Left ventricle myocardium inferior (tissue), 1 donor: Measurements from ENCODE around the gene CPSF3. TPM values are rescaled to one million over a fixed set of nuclear protein-coding genes. Genes with fewer than 3 reads are reported as not detected.

Source experiments
- DNase-seq: peaks from one replicate; pipeline ENCODE4 v3.0.0-alpha.2; 2020
- H3K27ac ChIP-seq: fragments of 200-600 bp; replicated peaks from 2 replicates; pipeline ENCODE4 v1.8.0; 2021
- H3K27me3 ChIP-seq: fragments of 200-600 bp; 2 replicates; pipeline ENCODE4 v1.8.0; 2021; ENCODE audit warnings: low read depth
- H3K36me3 ChIP-seq: fragments of 200-600 bp; 2 replicates; pipeline ENCODE4 v1.8.0; 2021
- H3K4me1 ChIP-seq: fragments of 200-600 bp; 2 replicates; pipeline ENCODE4 v1.8.0; 2021
- H3K4me3 ChIP-seq: fragments of 200-600 bp; 2 replicates; pipeline ENCODE4 v1.8.0; 2021; ENCODE audit warnings: mild to moderate bottlenecking, moderate library complexity
- H3K9me3 ChIP-seq: fragments of 200-600 bp; replicated peaks from 2 replicates; pipeline ENCODE4 v1.8.0; 2021
- intact Hi-C: fragments of 100-400 bp; cut with micrococcal nuclease; formaldehyde crosslinking; loops from one replicate; pipeline ENCODE4 v1.11.0; 2022
- total RNA-seq: library from RNA; stranded (reverse); fragmentation: NEBNext Ultra II Directional; extraction: Animal tissue kit (Norgen Biotek cat#: 25700); gene quantifications from one replicate; pipeline ENCODE4 v1.2.1, GENCODE V29; 2021
- TF ChIP-seq, protein P1 (sequence below): fragments of 200-600 bp; IDR thresholded peaks from 2 replicates; pipeline ENCODE4 v1.8.0; 2021; ENCODE audit warnings: antibody characterized with exemption, mild to moderate bottlenecking, borderline replicate concordance
- donor health status: DM: no; HTN: yes; CAD: no; lungs with severe emphysema.

CPSF3 gene
- total RNA-seq, 1 donor from 2014 or later, result 15.6 TPM

DNA sequence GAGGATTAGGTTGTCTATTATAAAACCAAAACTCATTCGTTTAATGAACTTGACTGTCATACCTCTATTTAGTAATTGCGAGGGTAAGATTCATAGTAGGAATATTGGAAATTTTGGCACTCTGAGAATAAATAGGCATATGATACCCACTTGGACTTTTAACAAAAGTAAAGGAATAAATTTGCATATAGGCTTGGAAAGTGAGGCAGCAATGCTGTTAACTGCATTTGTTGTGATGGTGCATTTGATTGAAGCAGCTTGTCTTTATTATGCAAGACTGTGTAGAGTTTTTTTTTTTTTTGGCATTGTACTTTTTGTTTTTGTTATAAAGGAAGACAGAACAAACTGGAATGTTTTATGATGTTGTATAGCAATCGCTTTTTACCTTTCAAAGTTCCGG is 19.0 kb upstream of the CPSF3 start:
- H3K4me1 ChIP-seq, result peaks cover 21% of the 10 kb centered on the region
- H3K27me3 ChIP-seq, result no peaks in the 10 kb centered on the region
- TF ChIP-seq, protein P1, sequence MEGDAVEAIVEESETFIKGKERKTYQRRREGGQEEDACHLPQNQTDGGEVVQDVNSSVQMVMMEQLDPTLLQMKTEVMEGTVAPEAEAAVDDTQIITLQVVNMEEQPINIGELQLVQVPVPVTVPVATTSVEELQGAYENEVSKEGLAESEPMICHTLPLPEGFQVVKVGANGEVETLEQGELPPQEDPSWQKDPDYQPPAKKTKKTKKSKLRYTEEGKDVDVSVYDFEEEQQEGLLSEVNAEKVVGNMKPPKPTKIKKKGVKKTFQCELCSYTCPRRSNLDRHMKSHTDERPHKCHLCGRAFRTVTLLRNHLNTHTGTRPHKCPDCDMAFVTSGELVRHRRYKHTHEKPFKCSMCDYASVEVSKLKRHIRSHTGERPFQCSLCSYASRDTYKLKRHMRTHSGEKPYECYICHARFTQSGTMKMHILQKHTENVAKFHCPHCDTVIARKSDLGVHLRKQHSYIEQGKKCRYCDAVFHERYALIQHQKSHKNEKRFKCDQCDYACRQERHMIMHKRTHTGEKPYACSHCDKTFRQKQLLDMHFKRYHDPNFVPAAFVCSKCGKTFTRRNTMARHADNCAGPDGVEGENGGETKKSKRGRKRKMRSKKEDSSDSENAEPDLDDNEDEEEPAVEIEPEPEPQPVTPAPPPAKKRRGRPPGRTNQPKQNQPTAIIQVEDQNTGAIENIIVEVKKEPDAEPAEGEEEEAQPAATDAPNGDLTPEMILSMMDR, result no peak
- intact Hi-C loops, result no loop called here
- H3K27ac ChIP-seq, result no peak overlapping the region
- no peak overlapping the region for H3K4me3 ChIP-seq
- H3K9me3 ChIP-seq, result no peaks in the 10 kb centered on the region
- no peak for DNase-seq
- peaks cover 46% of the 10 kb centered on the region for H3K36me3 ChIP-seq

DNA sequence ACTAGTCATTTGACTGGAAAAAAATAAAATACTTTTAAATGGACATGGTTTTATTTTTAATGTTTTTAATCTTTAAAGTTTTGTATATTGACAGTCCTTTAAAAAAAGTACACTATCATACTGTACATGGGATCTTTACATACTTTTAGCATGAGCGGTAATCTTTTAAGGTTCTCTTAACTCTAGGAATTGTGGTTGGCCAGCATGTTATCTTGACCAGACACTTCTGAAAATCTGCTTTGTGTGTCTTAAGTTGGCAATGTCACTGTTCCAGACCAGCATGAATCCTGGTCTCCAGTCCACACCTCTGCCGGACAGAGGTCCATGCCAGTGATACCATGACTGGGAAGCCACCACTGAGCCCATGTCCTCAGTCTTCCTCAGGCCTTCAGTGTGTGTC is 17.8 kb upstream of the CPSF3 start:
- TF ChIP-seq, protein P1, result no peak
- H3K9me3 ChIP-seq, result no peaks in the 10 kb centered on the region
- intact Hi-C loops, result no loop called here
- peaks cover 55% of the 10 kb centered on the region for H3K36me3 ChIP-seq
- peaks cover 19% of the 10 kb centered on the region for H3K4me1 ChIP-seq
- no peaks in the 10 kb centered on the region for H3K27me3 ChIP-seq
- DNase-seq, result no peak
- no peak overlapping the region for H3K27ac ChIP-seq
- no peak overlapping the region for H3K4me3 ChIP-seq

DNA sequence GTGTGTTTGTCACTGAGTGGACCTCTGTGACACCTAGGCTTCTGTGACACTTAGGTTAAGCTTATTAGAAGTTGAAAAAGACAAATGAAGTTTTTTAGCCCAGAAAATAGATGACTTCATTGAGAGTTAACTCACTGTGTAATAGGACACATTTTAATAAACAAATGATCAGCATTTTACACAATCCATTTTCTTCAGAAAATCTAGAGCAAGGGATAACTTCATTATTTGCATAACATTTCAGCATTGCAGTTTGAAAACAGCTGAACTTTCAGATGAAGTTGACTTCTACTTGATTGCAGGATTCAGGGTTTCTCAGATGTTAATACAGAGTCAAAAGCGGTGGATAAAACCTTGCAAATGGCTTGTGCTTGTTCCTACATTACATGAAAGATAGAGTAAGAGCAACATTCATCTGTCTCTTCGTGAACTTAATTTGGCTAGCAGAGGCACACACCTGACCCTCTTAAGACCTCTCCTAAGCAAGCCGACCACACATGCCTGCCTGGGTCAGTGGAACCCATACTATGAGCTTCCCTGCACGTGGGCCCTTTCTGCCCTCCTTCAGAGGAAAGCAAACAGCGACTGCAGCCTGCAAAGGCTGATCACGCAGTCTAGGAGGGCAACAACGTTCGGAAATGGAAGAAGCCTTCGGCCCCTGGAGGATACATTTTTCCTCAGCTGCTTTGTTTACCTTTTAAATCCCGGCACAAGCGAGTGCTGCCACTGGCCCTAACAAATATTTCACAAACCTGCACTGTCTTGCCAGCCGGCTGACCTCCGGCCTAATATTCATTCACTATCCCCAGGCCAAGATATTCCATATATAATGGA is 16.7 kb upstream of the CPSF3 start:
- H3K27me3 ChIP-seq, result no peaks in the 10 kb centered on the region
- H3K36me3 ChIP-seq, result peaks cover 57% of the 10 kb centered on the region
- no peak for DNase-seq
- no peak overlapping the region for H3K4me3 ChIP-seq
- no peak overlapping the region for H3K27ac ChIP-seq
- intact Hi-C loops, result no loop called here
- TF ChIP-seq, protein P1, result no peak
- no peaks in the 10 kb centered on the region for H3K9me3 ChIP-seq
- H3K4me1 ChIP-seq, result peaks cover 19% of the 10 kb centered on the region

DNA sequence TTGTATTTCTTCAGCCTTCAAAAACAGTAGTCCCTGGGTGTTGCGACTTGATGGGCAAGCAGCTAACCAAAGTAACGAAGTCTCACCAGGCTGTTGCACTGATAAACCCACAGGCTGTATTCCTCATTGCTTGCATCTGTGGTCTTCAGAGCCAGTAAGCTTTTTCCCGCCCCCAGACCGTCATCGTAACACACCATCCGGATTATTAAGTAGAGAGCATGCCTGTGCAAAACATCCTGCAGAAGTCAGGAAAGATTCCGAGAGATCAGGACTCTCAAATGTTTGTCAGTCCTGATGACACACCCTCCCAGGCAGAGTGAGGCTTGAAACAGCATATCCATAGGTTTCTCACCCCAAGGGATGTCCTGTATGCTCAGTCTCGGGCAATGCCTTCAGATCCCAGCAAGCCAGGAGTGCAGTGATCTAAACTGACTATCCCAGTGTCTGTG is 16.1 kb upstream of the CPSF3 start:
- H3K27me3 ChIP-seq, result no peaks in the 10 kb centered on the region
- H3K9me3 ChIP-seq, result no peaks in the 10 kb centered on the region
- TF ChIP-seq, protein P1, result no peak
- H3K4me1 ChIP-seq, result peaks cover 19% of the 10 kb centered on the region
- peaks cover 55% of the 10 kb centered on the region for H3K36me3 ChIP-seq
- no peak overlapping the region for H3K27ac ChIP-seq
- intact Hi-C loops, result no loop called here
- no peak overlapping the region for H3K4me3 ChIP-seq
- DNase-seq, result no peak

DNA sequence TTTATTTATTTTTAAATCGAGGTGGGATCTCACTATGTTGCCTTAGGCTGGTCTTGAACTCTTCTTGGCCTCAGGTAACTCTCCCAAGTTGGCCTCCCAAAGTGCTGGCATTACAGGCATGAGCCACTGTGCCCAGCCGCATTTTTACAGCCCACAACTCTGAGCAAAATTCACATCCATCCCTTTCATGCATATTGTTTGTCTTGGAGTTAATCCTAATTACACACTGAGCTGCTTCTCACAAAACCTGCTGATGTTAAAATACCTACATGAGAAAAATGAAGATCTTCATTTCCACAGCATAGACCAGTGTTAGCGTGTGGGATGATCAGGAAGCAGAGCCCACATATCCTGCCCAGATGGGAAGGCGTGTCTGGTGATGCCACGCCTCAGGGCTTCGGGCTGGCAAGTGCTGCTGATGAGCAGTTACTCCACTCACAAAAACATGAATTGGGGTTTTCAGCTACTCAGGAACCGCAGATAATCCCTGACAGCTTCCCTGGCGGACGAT is 14.8 kb upstream of the CPSF3 start:
- intact Hi-C loops, result no loop called here
- TF ChIP-seq, protein P1, result no peak
- Histone ChIP-seq H3K9me3 (no peaks in the 10 kb centered on the region), H3K27me3 (no peaks in the 10 kb centered on the region), H3K27ac (no peak overlapping the region), H3K36me3 (peaks cover 55% of the 10 kb centered on the region), H3K4me1 (peaks cover 12% of the 10 kb centered on the region), H3K4me3 (no peak overlapping the region)
- DNase-seq, result no peak
